Neural cell (in vitro differentiated cells): ENCODE measurements around the gene CRADD.

ENCODE experiments used
- EP300 ChIP-seq: fragments of 450-650 bp; conservative IDR thresholded peaks from 2 replicates; pipeline ENCODE4 v1.6.1; 2014; ENCODE audit warnings: antibody characterized with exemption, mild to moderate bottlenecking, moderate library complexity; ENCODE audit not compliant: poor library complexity, severe bottlenecking
- EZH2 ChIP-seq: fragments of 200-600, 300-800 bp; shearing (Covaris generic), sonication (generic); IDR thresholded peaks from 2 replicates; pipeline ENCODE4 v1.6.1; 2014; ENCODE audit warnings: antibody characterized with exemption, low read length, borderline replicate concordance, mild to moderate bottlenecking; ENCODE audit not compliant: insufficient read depth, poor library complexity, severe bottlenecking
- POLR2AphosphoS5 ChIP-seq: IDR thresholded peaks from 2 replicates; pipeline ENCODE4 v1.6.1; 2012
- RAD21 ChIP-seq: fragments of 450-650 bp; conservative IDR thresholded peaks from 2 replicates; pipeline ENCODE4 v1.6.1; 2014; ENCODE audit warnings: antibody characterized with exemption, mild to moderate bottlenecking, moderate library complexity
- TF ChIP-seq, protein P1 (sequence below): IDR thresholded peaks from 2 replicates; pipeline ENCODE4 v1.6.1; 2012; ENCODE audit warnings: borderline replicate concordance
- TF ChIP-seq, protein P2 (sequence below): fragments of 450-650 bp; IDR thresholded peaks from 2 replicates; pipeline ENCODE4 v1.5.1; 2014; ENCODE audit warnings: antibody characterized with exemption, mild to moderate bottlenecking, moderate library complexity; ENCODE audit not compliant: poor library complexity, severe bottlenecking

- TF ChIP-seq, protein P1, sequence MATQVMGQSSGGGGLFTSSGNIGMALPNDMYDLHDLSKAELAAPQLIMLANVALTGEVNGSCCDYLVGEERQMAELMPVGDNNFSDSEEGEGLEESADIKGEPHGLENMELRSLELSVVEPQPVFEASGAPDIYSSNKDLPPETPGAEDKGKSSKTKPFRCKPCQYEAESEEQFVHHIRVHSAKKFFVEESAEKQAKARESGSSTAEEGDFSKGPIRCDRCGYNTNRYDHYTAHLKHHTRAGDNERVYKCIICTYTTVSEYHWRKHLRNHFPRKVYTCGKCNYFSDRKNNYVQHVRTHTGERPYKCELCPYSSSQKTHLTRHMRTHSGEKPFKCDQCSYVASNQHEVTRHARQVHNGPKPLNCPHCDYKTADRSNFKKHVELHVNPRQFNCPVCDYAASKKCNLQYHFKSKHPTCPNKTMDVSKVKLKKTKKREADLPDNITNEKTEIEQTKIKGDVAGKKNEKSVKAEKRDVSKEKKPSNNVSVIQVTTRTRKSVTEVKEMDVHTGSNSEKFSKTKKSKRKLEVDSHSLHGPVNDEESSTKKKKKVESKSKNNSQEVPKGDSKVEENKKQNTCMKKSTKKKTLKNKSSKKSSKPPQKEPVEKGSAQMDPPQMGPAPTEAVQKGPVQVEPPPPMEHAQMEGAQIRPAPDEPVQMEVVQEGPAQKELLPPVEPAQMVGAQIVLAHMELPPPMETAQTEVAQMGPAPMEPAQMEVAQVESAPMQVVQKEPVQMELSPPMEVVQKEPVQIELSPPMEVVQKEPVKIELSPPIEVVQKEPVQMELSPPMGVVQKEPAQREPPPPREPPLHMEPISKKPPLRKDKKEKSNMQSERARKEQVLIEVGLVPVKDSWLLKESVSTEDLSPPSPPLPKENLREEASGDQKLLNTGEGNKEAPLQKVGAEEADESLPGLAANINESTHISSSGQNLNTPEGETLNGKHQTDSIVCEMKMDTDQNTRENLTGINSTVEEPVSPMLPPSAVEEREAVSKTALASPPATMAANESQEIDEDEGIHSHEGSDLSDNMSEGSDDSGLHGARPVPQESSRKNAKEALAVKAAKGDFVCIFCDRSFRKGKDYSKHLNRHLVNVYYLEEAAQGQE = no peak
- TF ChIP-seq, protein P2, sequence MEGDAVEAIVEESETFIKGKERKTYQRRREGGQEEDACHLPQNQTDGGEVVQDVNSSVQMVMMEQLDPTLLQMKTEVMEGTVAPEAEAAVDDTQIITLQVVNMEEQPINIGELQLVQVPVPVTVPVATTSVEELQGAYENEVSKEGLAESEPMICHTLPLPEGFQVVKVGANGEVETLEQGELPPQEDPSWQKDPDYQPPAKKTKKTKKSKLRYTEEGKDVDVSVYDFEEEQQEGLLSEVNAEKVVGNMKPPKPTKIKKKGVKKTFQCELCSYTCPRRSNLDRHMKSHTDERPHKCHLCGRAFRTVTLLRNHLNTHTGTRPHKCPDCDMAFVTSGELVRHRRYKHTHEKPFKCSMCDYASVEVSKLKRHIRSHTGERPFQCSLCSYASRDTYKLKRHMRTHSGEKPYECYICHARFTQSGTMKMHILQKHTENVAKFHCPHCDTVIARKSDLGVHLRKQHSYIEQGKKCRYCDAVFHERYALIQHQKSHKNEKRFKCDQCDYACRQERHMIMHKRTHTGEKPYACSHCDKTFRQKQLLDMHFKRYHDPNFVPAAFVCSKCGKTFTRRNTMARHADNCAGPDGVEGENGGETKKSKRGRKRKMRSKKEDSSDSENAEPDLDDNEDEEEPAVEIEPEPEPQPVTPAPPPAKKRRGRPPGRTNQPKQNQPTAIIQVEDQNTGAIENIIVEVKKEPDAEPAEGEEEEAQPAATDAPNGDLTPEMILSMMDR = no peak
- no peak for TF ChIP-seq EP300
- no peak for TF ChIP-seq POLR2AphosphoS5
- TF ChIP-seq EZH2 = no peak
- no peak for TF ChIP-seq RAD21
Observed at GRCh38 chr12:93832131-93832530, 155.0 kb downstream of the CRADD start.
